Spleen (tissue), 7 donors: ENCODE measurements around the gene ANKRD12.

Source experiments
- POLR2AphosphoS5 ChIP-seq, 3 donors: sonication (generic); formaldehyde crosslinking; IDR thresholded peaks; one replicate each; pipeline ENCODE4 v1.5.1; 2017; ENCODE audit warnings: antibody characterized with exemption in 3 of 3
- TF ChIP-seq, protein P1 (sequence below), 11 experiments: fragments of 200-600 bp in 7 of 11; fragments of 450-650 bp in 4 of 11; sonication (generic) in 4 of 11; IDR thresholded peaks in 8 of 11; conservative IDR thresholded peaks in 3 of 11; 1 replicate in 7 of 11; 2 replicates in 4 of 11; pipeline versions ENCODE4 v1.4.0 to v1.8.0; 2016 to 2021; ENCODE audit warnings: antibody characterized with exemption in 11 of 11, inconsistent platforms in 4 of 11, mild to moderate bottlenecking in 1 of 11
- donor health status: DM: no; HTN: no; CAD: no; lungs with moderate emphysema.
- donor health status: DM: no; HTN: no; CAD: no.
- donor health status: DM: no; HTN: no; CAD: no.

DNA sequence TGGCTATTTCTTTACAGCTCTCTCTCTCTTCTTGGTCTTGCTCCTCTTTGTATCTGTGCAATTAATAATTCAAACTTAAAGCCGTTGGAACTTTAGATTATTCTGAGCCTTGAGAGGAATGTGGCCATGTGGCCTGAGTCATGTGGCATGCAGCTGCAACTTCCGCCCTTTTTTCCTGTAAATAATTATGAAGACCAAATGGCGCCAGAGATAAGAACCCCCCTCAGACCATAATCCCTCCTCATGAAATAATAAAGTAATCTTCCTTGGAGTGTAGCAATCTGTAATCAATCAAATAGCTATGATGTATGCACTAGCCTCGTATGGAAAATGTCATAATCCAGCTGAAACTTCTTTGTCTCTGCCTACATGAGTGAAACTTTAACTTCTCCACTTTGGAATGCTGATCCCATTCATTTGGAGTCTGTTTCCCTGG, 184.5 kb downstream of the ANKRD12 start:
- TF ChIP-seq POLR2AphosphoS5 (IDR thresholded peaks at IDR 0.05): no peak
- TF ChIP-seq, protein P1, sequence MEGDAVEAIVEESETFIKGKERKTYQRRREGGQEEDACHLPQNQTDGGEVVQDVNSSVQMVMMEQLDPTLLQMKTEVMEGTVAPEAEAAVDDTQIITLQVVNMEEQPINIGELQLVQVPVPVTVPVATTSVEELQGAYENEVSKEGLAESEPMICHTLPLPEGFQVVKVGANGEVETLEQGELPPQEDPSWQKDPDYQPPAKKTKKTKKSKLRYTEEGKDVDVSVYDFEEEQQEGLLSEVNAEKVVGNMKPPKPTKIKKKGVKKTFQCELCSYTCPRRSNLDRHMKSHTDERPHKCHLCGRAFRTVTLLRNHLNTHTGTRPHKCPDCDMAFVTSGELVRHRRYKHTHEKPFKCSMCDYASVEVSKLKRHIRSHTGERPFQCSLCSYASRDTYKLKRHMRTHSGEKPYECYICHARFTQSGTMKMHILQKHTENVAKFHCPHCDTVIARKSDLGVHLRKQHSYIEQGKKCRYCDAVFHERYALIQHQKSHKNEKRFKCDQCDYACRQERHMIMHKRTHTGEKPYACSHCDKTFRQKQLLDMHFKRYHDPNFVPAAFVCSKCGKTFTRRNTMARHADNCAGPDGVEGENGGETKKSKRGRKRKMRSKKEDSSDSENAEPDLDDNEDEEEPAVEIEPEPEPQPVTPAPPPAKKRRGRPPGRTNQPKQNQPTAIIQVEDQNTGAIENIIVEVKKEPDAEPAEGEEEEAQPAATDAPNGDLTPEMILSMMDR (IDR thresholded peaks at IDR 0.05 in 8 of 11, conservative IDR thresholded peaks at IDR 0.05 in 3 of 11): no peak
